GM12872 (cell line): ENCODE measurements around the gene NAGK.
A peak's percentile ranks its signal among the peaks of the same experiment; 100 is the strongest.

Source experiments
- CTCF ChIP-seq: IDR thresholded peaks from 3 replicates; pipeline ENCODE4 v1.5.1; 2011; ENCODE audit warnings: low read depth, mild to moderate bottlenecking, low read length, moderate library complexity; ENCODE audit not compliant: insufficient read depth

Gene NAGK

DNA sequence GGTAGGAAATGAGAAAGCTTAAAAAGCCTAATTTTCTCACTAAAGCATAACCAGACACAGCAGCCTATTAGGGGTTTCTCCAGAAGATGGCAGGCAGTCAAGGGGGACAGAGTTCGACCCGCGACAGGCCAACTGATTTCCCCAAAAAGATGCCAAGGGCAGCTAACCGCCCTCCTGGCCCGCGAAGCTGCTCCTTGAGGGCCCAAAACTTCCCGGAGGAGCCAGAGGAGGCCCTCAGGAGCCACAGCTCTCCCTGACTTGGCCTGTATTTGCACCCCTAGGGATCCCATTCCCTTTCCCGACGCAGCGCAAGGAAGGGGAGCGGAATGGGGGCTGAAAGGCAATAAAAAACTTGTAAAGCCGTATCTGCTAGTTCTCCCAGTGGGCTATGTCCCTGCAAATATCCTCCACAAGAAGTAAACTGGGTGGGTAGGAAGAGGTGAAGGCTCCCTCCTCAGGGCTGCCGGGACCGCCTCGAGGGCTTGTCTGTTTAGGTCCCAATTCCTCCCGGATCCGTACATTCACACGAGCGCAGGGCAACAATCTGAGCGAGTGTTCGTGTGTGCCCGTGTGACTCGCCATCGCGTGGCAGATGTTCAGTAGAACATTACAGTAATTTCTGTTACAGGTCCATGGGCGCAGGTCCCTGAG lies 756 bp upstream of the NAGK start:
- 0 out of 3 replicates have a peak, but pooled peaks have one; percentile 24 for TF ChIP-seq CTCF

- TF ChIP-seq CTCF, result no peak
These were observed 928 bp downstream of the NAGK start for GRCh38 chr2:71069376-71069775.

DNA sequence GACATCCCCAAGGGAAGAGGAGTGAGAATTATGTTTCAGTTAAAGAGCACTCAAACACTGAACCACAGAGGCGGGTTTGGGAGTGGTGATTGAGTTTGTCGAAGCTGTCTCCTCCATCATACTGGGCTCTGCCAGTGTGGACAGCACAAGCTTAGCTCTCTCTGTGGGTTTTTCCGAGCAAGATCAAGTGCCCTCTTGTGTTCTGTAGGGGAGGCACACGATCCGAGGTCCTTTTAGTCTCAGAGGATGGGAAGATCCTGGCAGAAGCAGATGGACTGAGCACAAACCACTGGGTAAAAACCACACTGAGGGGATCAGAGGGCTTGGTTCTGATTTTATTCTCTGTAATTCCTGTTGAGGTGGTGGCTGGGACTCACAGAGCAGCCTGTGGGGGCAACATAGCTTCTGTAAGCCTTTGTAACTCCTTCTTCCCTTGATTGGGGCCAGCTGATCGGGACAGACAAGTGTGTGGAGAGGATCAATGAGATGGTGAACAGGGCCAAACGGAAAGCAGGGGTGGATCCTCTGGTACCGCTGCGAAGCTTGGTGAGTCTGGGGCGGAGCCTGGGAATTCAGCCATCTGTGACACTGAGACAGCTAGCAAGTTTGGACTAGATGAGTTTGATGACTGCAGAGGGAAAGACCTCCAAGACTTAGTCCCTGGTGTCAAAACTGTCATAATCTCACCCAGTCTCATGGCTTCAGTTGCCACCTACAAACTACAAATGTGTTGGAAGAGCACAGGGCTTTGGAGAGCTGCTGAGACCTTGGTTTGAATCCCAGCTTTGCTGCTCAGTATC lies 2.0 kb downstream of the NAGK start:
- peak; percentile 40; the same call in 1 of the 3 replicates for TF ChIP-seq CTCF

GRCh38 chr2:71071681-71072398 lies 3.4 kb downstream of the NAGK start:
- TF ChIP-seq CTCF, result peak; percentile 51

DNA sequence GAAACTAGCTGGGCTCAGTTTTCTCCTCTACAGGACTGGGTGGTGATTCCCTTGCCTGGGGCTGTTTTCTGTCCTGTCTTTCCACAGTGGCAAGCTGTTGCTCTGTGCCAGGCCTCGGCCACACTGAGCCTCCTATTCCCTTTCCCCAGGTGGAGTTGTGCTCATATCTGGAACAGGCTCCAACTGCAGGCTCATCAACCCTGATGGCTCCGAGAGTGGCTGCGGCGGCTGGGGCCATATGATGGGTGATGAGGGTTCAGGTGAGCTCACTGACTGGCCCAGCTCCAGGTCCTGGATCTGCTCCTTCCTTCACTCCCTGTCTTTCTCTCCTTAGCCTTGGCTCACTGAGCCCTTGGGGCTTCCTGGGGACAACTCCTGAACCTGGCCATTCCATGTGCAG lies 4.0 kb downstream of the NAGK start:
- TF ChIP-seq CTCF, result no peak

DNA sequence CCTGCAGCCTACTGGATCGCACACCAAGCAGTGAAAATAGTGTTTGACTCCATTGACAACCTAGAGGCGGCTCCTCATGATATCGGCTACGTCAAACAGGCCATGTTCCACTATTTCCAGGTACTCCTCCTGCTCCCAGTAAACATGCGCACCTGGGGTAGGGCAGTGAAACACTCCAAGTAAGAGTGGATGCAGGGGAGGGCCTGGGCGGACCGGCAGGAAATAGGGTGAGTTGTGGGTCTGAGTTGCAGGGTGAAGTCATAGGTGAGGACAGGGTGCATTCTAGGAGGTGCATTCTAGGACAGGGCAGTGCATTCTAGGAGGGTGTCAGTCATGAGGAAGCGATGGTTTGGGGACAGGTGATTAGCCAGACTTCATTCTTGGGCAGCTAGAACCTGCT lies 5.0 kb downstream of the NAGK start:
- no peak for TF ChIP-seq CTCF

DNA sequence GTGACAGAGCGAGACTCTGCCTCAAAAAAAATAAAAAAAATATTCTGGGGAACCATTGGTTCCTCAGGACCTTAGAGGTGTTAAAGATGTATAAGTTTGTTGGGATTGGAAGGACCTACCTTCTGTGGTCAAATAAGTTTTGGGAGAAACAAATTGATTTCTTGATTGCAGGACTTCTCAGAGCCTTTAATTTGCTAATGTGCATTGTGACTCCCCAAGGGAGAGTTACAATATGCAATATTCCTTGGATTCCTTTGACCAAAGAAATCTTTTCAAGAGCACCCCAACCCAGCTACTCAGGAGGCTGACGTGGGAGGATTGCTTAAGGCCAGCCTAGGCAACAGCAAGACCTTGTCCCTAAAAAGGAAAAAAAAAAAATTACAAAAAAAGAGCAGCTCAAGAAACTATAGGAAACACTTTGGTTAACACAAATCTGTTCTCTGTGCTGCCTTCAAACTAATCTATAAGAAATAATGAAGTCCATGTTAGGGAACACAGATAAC lies 6.5 kb downstream of the NAGK start:
- no peak for TF ChIP-seq CTCF
